Adipocyte (in vitro differentiated cells): ENCODE results near the gene SCAF11.

Experiments used
- DNase-seq: peaks from one replicate; pipeline ENCODE4 v3.0.0-alpha.2; 2015; ENCODE audit warnings: low read depth
- H3K27me3 ChIP-seq: replicated peaks from 2 replicates; pipeline ENCODE4 v1.7.0; 2013; ENCODE audit warnings: mild to moderate bottlenecking, low read length, moderate library complexity; ENCODE audit not compliant: control insufficient read depth, insufficient read depth
- H3K36me3 ChIP-seq: 2 replicates; pipeline ENCODE4 v1.7.0; 2013; ENCODE audit warnings: low read length, mild to moderate bottlenecking, moderate library complexity; ENCODE audit not compliant: control insufficient read depth, insufficient read depth, severe bottlenecking
- H3K4me1 ChIP-seq: 2 replicates; pipeline ENCODE4 v1.7.0; 2013; ENCODE audit warnings: mild to moderate bottlenecking, low read length, moderate library complexity; ENCODE audit not compliant: control insufficient read depth, insufficient read depth
- H3K4me3 ChIP-seq: 2 replicates; pipeline ENCODE4 v1.7.0; 2013; ENCODE audit warnings: mild to moderate bottlenecking, low read length, moderate library complexity
- H3K9ac ChIP-seq: 2 replicates; pipeline ENCODE4 v1.7.0; 2013; ENCODE audit warnings: mild to moderate bottlenecking, low read length, moderate library complexity
- H3K9me3 ChIP-seq: 2 replicates; pipeline ENCODE4 v1.7.0; 2013; ENCODE audit warnings: mild to moderate bottlenecking, low read length, moderate library complexity; ENCODE audit not compliant: control insufficient read depth

Gene SCAF11

DNA sequence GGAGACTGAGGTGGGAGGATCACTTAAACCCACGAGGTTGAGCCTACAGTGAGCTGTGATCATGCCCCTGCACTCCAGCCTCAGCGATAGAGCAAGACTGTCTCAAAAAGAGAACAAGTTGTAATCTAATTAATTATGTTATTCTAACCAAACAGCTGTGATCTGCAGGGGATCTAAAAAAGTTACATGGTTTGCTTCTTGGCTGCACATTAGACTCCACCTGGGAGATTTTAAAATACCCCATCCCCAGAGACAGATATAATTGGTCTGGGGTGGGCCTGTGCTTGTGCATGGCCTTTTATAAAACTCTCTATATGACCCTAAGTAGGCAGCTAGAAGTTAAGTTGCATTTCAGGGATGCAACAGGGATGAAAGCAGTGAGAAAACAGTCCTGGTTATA lies 76.7 kb downstream of the SCAF11 start:
- peaks cover 4% of the 10 kb centered on the region for H3K4me1 ChIP-seq
- H3K9ac ChIP-seq, result no peak overlapping the region
- H3K4me3 ChIP-seq, result no peak overlapping the region
- peaks cover 12% of the 10 kb centered on the region for H3K36me3 ChIP-seq
- no peaks in the 10 kb centered on the region for H3K9me3 ChIP-seq
- no peak for DNase-seq
- H3K27me3 ChIP-seq, result no peaks in the 10 kb centered on the region

DNA sequence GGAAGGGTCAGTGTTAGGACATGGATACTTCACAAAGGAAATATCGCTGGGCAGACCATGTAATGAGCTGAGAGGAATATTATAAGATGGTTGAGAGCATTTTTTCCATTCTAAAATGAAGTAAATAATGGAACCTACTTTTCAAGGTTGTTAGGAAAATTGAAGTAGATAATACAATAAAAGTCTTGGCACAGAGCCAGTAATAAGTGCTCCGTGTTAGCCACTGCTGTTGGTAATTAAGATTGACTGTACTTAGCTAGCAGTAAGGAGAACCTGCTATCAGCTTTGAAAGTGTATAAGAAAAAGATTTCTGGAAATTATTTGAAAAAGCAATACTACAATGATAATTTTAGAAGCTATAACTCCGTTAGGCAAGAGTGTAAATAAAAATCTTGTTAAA lies 77.6 kb downstream of the SCAF11 start:
- Histone ChIP-seq H3K4me1 (peaks cover 4% of the 10 kb centered on the region), H3K9me3 (no peaks in the 10 kb centered on the region), H3K27me3 (no peaks in the 10 kb centered on the region), H3K9ac (no peak overlapping the region), H3K36me3 (peaks cover 11% of the 10 kb centered on the region), H3K4me3 (no peak overlapping the region)
- no peak for DNase-seq

DNA sequence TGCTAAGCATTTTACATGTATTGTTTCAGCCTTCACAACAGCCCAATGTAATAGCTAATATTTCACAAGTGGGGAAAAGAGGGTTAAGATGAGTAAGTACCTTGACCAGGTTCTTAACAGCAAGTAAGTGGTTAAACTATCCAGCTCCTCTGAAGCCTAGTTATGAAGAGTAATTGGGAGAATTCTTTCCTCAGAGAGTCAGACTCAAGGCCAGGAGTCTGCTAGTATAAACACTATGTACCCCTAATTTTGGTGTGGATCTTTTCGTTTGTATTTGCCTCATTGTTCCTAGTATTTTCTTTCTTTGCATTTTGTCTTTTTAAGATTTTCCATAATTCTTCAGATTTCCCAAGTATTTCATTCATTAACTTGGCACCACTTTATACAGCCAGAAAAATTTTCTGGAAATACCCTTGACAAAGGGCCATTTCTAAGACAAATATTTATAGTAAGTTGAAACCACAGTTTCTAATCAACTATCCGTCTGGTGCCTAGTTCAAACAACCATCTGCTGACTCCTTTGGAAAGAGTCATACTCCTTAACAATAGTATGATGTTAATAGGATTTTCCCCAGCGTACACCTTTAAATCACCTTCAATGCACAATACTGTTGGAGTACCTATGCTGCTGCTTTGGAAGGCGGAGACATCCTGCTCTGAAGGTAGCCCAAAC lies 81.2 kb downstream of the SCAF11 start:
- Histone ChIP-seq H3K36me3 (peaks cover 20% of the 10 kb centered on the region), H3K4me1 (peaks cover 4% of the 10 kb centered on the region)
- peak; percentile 9 for DNase-seq

DNA sequence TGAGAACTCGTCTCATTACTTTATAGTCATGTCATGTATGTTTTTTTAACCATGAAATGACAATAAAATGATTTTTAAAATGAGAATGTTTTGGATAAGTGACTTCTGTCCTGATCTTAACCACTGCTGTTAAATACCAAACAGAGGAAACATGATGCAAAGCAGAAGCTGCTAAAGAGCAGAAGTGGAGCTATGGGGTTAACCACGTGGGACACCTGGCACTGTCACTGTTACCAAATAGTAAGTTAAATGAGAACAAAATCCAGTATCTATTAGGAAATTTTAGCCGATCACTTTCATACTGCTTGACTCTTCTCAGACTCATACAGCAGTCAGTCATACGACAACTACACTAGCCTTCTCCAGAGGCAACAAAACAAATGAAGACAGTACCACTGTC lies 82.4 kb downstream of the SCAF11 start:
- no peak overlapping the region for H3K4me3 ChIP-seq
- no peak for DNase-seq
- H3K9me3 ChIP-seq, result no peaks in the 10 kb centered on the region
- H3K4me1 ChIP-seq, result no peaks in the 10 kb centered on the region
- H3K27me3 ChIP-seq, result no peaks in the 10 kb centered on the region
- peaks cover 20% of the 10 kb centered on the region for H3K36me3 ChIP-seq
- no peak overlapping the region for H3K9ac ChIP-seq

More for the DNA sequence above, 81.2 kb downstream of the SCAF11 start:
- Histone ChIP-seq H3K9me3 (no peaks in the 10 kb centered on the region), H3K27me3 (no peaks in the 10 kb centered on the region), H3K9ac (no peak overlapping the region), H3K4me3 (no peak overlapping the region)

GRCh38 chr12:45898094-45898493 lies 92.3 kb downstream of the SCAF11 start:
- Histone ChIP-seq H3K9me3 (no peaks in the 10 kb centered on the region), H3K9ac (no peak overlapping the region), H3K4me3 (no peak overlapping the region), H3K4me1 (no peaks in the 10 kb centered on the region), H3K36me3 (peaks cover 29% of the 10 kb centered on the region), H3K27me3 (no peaks in the 10 kb centered on the region)
- no peak for DNase-seq

DNA sequence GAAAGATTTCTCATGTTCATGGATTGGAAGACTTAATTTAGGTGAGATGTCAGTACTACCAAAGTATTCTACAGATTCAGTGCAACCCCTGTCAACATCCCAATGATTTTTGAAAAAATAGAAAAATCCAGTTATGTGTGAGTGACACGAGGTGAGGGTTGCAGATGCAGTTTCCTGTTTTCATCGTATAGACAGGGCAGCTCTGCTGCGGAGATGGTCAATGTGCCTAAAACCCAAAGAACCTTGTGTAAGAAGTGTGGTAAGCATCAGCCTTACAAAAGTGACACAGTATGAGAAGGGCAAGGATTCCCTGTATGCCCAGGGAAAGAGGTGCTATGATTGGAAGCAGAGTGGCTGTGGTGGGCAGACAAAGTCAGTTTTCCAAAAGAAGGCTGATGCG lies 94.4 kb downstream of the SCAF11 start:
- H3K27me3 ChIP-seq, result no peaks in the 10 kb centered on the region
- no peaks in the 10 kb centered on the region for H3K4me1 ChIP-seq
- no peak overlapping the region for H3K9ac ChIP-seq
- H3K9me3 ChIP-seq, result no peaks in the 10 kb centered on the region
- no peak for DNase-seq
- H3K36me3 ChIP-seq, result peaks cover 41% of the 10 kb centered on the region
- H3K4me3 ChIP-seq, result no peak overlapping the region

DNA sequence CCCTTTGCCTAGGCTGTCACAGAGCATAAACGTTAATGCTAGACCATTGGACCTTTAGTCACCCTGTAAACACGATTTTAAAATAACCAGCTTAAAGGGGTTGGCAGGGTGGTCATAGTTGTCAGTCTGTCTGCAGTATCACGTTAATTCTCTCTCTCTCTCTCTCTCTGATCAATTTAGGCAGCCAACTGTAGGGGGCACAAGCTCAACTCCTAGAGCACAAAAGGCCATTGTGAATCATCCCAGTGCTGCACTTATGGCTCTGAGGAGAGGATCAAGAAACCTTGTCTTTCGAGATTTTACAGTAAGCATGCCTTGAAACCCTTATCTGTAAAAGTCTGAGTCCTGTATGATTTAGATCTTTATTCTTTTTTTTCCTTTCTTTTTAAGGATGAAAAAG lies 97.1 kb downstream of the SCAF11 start:
- H3K4me1 ChIP-seq, result no peaks in the 10 kb centered on the region
- no peaks in the 10 kb centered on the region for H3K27me3 ChIP-seq
- H3K9ac ChIP-seq, result no peak overlapping the region
- H3K9me3 ChIP-seq, result no peaks in the 10 kb centered on the region
- H3K36me3 ChIP-seq, result peaks cover 41% of the 10 kb centered on the region
- no peak for DNase-seq
- H3K4me3 ChIP-seq, result no peak overlapping the region

DNA sequence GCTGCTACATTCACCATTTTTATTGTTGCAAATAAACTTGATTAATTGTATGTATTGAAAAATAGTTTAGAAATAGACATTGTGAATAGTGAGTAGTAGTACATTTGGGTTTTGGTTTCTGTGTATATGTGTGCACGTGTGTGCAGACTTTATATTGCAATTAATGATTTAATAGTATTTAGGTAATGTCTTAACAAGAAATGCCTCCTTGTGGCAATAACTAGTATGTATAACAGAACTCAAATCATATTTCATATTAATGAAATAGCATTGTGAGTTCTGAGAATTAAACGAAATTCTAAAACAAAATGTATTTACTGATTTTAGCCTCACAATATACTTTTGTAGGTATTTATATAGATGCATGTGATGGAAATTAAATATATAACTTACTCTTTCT lies 100.1 kb downstream of the SCAF11 start:
- Histone ChIP-seq H3K9ac (no peak overlapping the region), H3K4me1 (no peaks in the 10 kb centered on the region), H3K36me3 (peaks cover 43% of the 10 kb centered on the region), H3K9me3 (no peaks in the 10 kb centered on the region), H3K27me3 (no peaks in the 10 kb centered on the region), H3K4me3 (no peak overlapping the region)
- no peak for DNase-seq

- Histone ChIP-seq H3K4me3 (no peak overlapping the region), H3K9me3 (no peaks in the 10 kb centered on the region), H3K27me3 (no peaks in the 10 kb centered on the region), H3K9ac (no peak overlapping the region), H3K4me1 (no peaks in the 10 kb centered on the region), H3K36me3 (peaks cover 20% of the 10 kb centered on the region)
- DNase-seq, result no peak
These were observed 102.8 kb downstream of the SCAF11 start for GRCh38 chr12:45887544-45887943.

DNA sequence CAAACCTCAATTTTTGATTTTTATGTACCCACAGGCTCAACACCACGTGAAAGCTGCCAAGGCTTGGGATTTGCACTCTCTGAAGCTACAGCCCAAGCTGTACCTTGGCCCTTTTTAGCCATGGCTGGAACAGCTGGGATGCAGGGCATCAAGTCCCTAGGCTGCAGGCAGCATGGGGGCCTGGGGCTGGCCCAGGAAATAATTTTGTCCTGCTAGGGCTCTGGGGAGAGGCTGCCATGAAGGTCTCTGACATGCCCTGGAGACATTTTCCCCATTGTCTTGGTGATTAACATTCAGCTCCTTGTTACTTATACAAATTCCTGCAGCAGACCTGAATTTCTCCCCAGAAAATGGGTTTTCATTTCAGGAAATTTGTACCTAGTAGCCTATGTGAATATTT lies 103.7 kb downstream of the SCAF11 start:
- peaks cover 20% of the 10 kb centered on the region for H3K36me3 ChIP-seq
- DNase-seq, result no peak

GRCh38 chr12:45883187-45883586 lies 107.2 kb downstream of the SCAF11 start:
- Histone ChIP-seq H3K4me3 (no peak overlapping the region), H3K9ac (no peak overlapping the region), H3K9me3 (no peaks in the 10 kb centered on the region), H3K27me3 (no peaks in the 10 kb centered on the region), H3K36me3 (peaks cover 28% of the 10 kb centered on the region), H3K4me1 (no peaks in the 10 kb centered on the region)
- DNase-seq, result no peak

More for the DNA sequence above, 103.7 kb downstream of the SCAF11 start:
- Histone ChIP-seq H3K9ac (no peak overlapping the region), H3K4me1 (no peaks in the 10 kb centered on the region), H3K27me3 (no peaks in the 10 kb centered on the region), H3K4me3 (no peak overlapping the region), H3K9me3 (no peaks in the 10 kb centered on the region)

- Histone ChIP-seq H3K4me3 (no peak overlapping the region), H3K9ac (no peak overlapping the region), H3K36me3 (peaks cover 20% of the 10 kb centered on the region), H3K27me3 (no peaks in the 10 kb centered on the region), H3K9me3 (no peaks in the 10 kb centered on the region), H3K4me1 (no peaks in the 10 kb centered on the region)
- DNase-seq, result no peak
These were observed 109.8 kb downstream of the SCAF11 start for GRCh38 chr12:45880533-45880932.
